Nephron (organoid): ENCODE measurements around the gene CD59.

ENCODE experiments used
- H3K27ac Mint-ChIP-seq, 3 experiments: 2 replicates each; pipeline ENCODE4 v1.8.0; 2020; ENCODE audit warnings: mixed read lengths in 3 of 3, mild to moderate bottlenecking in 2 of 3, moderate library complexity in 1 of 3
- H3K27me3 Mint-ChIP-seq: 2 replicates; pipeline ENCODE4 v1.8.0; 2021; ENCODE audit warnings: low read depth, mild to moderate bottlenecking, moderate library complexity, mixed read lengths
- H3K36me3 Mint-ChIP-seq: 2 replicates; pipeline ENCODE4 v1.8.0; 2020; ENCODE audit warnings: low read depth, mixed read lengths
- H3K4me1 Mint-ChIP-seq: 2 replicates; pipeline ENCODE4 v1.8.0; 2020; ENCODE audit warnings: mixed read lengths
- H3K4me3 Mint-ChIP-seq, 3 experiments: 2 replicates each; pipeline ENCODE4 v1.8.0; 2020; ENCODE audit warnings: mild to moderate bottlenecking in 3 of 3, mixed read lengths in 3 of 3, moderate library complexity in 2 of 3
- H3K9me3 Mint-ChIP-seq: 2 replicates; pipeline ENCODE4 v1.8.0; 2020; ENCODE audit warnings: mixed read lengths
- CTCF ChIP-seq, 3 experiments: fragments of 200-600 bp; sonication (generic); IDR thresholded peaks; one replicate each; pipeline ENCODE4 v1.5.0; 2021; ENCODE audit warnings: antibody characterized with exemption in 3 of 3; ENCODE audit not compliant: unreplicated experiment in 3 of 3

Gene CD59

GRCh38 chr11:33658195-33658900 lies 77.9 kb downstream of the CD59 start:
- Mint-ChIP-seq H3K27me3 (peaks cover 3% of the 10 kb centered on the region), H3K27ac (peak overlapping the region; percentile 34 to 79 (median 73)), H3K9me3 (no peaks in the 10 kb centered on the region), H3K4me3 (peak overlapping the region in 1 of 3 experiments; percentile 21), H3K36me3 (no peaks in the 10 kb centered on the region), H3K4me1 (peaks cover 66% of the 10 kb centered on the region)
- no peak for TF ChIP-seq CTCF (IDR thresholded peaks at IDR 0.05; ENCODE audit: unreplicated experiment in 3 of 3)

GRCh38 chr11:33657757-33658156 lies 78.5 kb downstream of the CD59 start:
- TF ChIP-seq CTCF (IDR thresholded peaks at IDR 0.05; ENCODE audit: unreplicated experiment in 3 of 3), result no peak
- Mint-ChIP-seq H3K9me3 (no peaks in the 10 kb centered on the region), H3K27ac (peak overlapping the region in 2 of 3 experiments; percentile 73 to 79), H3K4me3 (no peak overlapping the region), H3K36me3 (no peaks in the 10 kb centered on the region), H3K4me1 (peaks cover 70% of the 10 kb centered on the region), H3K27me3 (peaks cover 3% of the 10 kb centered on the region)

DNA sequence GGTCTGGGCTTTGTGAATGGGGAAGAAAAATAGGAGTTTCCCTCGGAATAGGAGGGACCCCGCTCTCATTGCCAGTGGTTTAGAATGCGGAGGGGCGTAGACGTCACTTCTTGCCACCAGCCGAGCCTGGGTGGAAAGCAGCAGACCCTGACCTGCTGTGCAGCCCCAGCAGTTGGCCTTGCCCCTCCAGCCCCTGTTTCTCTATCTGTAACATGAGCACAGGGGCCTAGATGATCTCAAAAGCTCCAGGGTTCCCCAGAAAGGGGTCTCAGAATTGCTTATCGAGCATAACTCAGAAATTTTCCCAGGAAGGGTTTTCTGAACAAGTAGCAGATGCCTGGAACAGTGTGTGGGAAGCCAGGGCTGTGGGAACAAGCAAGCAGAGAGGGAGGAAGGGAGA lies 79.5 kb downstream of the CD59 start:
- no peaks in the 10 kb centered on the region for H3K36me3 Mint-ChIP-seq
- TF ChIP-seq CTCF (IDR thresholded peaks at IDR 0.05; ENCODE audit: unreplicated experiment in 3 of 3), result no peak
- peaks cover 3% of the 10 kb centered on the region for H3K27me3 Mint-ChIP-seq
- H3K9me3 Mint-ChIP-seq, result no peaks in the 10 kb centered on the region
- H3K4me3 Mint-ChIP-seq, result no peak overlapping the region
- peak overlapping the region in 1 of 3 experiments; percentile 61 for H3K27ac Mint-ChIP-seq
- H3K4me1 Mint-ChIP-seq, result peaks cover 72% of the 10 kb centered on the region

DNA sequence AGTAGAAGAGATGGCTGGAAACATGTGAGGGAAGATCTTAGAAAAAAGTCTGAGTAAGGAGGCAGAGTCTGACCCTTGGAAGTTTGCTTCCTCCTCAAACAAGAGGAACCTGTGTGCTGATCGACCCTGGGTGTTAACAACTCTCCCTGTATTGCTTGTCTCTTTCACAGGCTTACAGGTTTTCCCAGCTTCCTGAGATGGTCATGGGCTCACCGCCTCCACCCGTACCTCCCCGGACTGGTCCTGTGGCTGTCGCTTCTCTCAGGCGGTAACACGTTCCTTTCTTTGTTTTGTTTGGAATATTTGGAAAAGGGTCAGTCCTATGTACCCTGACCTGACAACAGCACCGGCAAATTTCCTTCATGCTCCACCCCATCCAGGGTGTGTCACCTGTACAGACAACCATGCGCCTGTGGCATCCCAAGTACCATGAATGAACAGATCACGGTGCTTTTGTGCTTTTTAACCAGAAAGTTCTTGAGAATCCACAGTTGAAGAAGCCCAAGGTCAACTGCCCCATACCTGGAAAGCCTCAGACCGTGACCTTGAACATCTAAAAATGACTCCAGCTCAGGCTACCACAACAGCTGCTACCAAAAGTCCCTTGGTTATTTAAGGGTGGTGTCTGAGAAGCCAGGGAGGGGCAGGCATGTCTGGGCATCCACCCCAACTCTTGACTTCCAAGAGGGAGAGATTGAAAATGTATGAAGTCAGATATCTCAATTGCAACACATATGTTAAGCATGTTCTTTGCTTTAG lies 80.2 kb downstream of the CD59 start:
- no peak for TF ChIP-seq CTCF (IDR thresholded peaks at IDR 0.05; ENCODE audit: unreplicated experiment in 3 of 3)
- Mint-ChIP-seq H3K27ac (peak overlapping the region; percentile 53 to 73 (median 61)), H3K4me1 (peaks cover 74% of the 10 kb centered on the region), H3K9me3 (no peaks in the 10 kb centered on the region), H3K4me3 (peak overlapping the region in 1 of 3 experiments; percentile 67), H3K36me3 (no peaks in the 10 kb centered on the region), H3K27me3 (peaks cover 3% of the 10 kb centered on the region)

DNA sequence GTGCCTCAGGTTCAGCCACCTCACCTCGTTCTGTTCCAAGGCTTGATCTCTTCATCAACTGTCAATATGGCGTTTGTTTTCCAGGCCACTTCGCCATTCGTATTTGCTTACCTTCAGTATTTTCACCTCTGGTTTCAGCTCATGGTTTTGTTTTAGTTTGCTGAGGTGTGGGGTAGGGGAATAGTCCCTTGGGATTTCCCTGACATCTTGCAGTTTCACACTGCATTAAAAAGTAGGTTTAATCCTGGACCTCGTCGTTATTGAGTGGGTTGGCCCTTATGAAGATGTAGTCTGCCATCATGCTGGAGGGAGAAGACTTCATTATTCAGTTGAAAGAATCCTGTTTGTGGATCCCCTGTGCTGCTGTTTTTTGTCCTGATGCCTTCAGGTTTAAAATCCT lies 81.6 kb downstream of the CD59 start:
- no peaks in the 10 kb centered on the region for H3K27me3 Mint-ChIP-seq
- peaks cover 88% of the 10 kb centered on the region for H3K4me1 Mint-ChIP-seq
- H3K27ac Mint-ChIP-seq, result peak overlapping the region in 2 of 3 experiments; percentile 31 to 48

More for the DNA sequence above, 81.6 kb downstream of the CD59 start:
- no peak for TF ChIP-seq CTCF (IDR thresholded peaks at IDR 0.05; ENCODE audit: unreplicated experiment in 3 of 3)
- no peaks in the 10 kb centered on the region for H3K9me3 Mint-ChIP-seq
- no peaks in the 10 kb centered on the region for H3K36me3 Mint-ChIP-seq
- no peak overlapping the region for H3K4me3 Mint-ChIP-seq
